Ovary (tissue), 3 donors: ENCODE data around the gene LAMB1.

Experiments
- CTCF ChIP-seq, 3 donors: fragments of 450-650 bp in 2 of 3; fragments of 200-600 bp in 1 of 3; IDR thresholded peaks; one replicate each; pipeline versions ENCODE4 v1.5.1 to v1.8.0; 2016 to 2022; ENCODE audit warnings: antibody characterized with exemption in 3 of 3, mild to moderate bottlenecking in 1 of 3
- POLR2A ChIP-seq: fragments of 450-650 bp; IDR thresholded peaks from one replicate; pipeline ENCODE4 v1.6.1; 2017; ENCODE audit warnings: antibody characterized with exemption, mild to moderate bottlenecking, moderate library complexity
- donor health status: DM: no; HTN: no; CAD: no.

- no peak for TF ChIP-seq POLR2A
- TF ChIP-seq CTCF (IDR thresholded peaks at IDR 0.05): no peak
These were observed 64.3 kb downstream of the LAMB1 start for GRCh38 chr7:107938456-107939250.
